Esophagus squamous epithelium (tissue), 5 donors: ENCODE measurements around the gene TTC27. TPM values are rescaled to one million over a fixed set of nuclear protein-coding genes. Genes with fewer than 3 reads are reported as not detected.

Experiments
- DNase-seq: peaks from one replicate; lab custom pipeline; 2025; lab: John Stamatoyannopoulos, UW
- H3K27ac ChIP-seq, 4 donors: fragments of 200-600 bp; sonication (generic); one replicate each; pipeline ENCODE4 v1.5.1; 2016 to 2019; ENCODE audit warnings: mild to moderate bottlenecking in 1 of 4
- H3K27me3 ChIP-seq, 4 donors: fragments of 200-600 bp; sonication (generic); 1 replicate in 3 of 4; 2 replicates in 1 of 4; pipeline versions ENCODE4 v1.5.1 to v1.6.0; 2017 to 2021; ENCODE audit warnings: antibody characterized with exemption in 1 of 4
- H3K36me3 ChIP-seq, 3 donors: fragments of 200-600 bp; sonication (generic); one replicate each; pipeline ENCODE4 v1.5.1; 2016 to 2019
- H3K4me1 ChIP-seq, 3 donors: fragments of 200-600 bp; sonication (generic); one replicate each; pipeline ENCODE4 v1.5.1; 2017 to 2019
- H3K4me3 ChIP-seq, 4 donors: fragments of 200-600 bp; sonication (generic); 1 replicate in 3 of 4; 2 replicates in 1 of 4; pipeline ENCODE4 v1.5.1; 2016 to 2019; ENCODE audit warnings: mild to moderate bottlenecking in 2 of 4, moderate library complexity in 1 of 4
- H3K9me3 ChIP-seq, 3 donors: fragments of 200-600 bp; sonication (generic); one replicate each; pipeline ENCODE4 v1.5.1; 2016 to 2019
- POLR2A ChIP-seq, 4 donors: fragments of 450-650 bp; IDR thresholded peaks; one replicate each; pipeline ENCODE4 v1.6.1; 2017; ENCODE audit warnings: antibody characterized with exemption in 4 of 4, mild to moderate bottlenecking in 4 of 4, moderate library complexity in 3 of 4
- WGBS, 2 donors: methylation state at CpG; one replicate each; pipeline ENCODE4 v1.1.5; 2018; 5-methylcytosine and 5-hydroxymethylcytosine counted together
- intact Hi-C: fragments of 100-400 bp; cut with DNase I; formaldehyde crosslinking; loops from one replicate; pipeline ENCODE4 v1.15.0; 2022
- total RNA-seq, 4 donors: library from RNA; depleted of rRNA; stranded (reverse); fragments of >200 nt; gene quantifications; one replicate each; pipeline ENCODE4 v1.1.0, GENCODE V29; 2016
- TF ChIP-seq, protein P1 (sequence below), 6 experiments: fragments of 450-650 bp in 4 of 6; fragments of 200-600 bp in 2 of 6; sonication (generic) in 2 of 6; IDR thresholded peaks; one replicate each; pipeline ENCODE4 v1.5.1; 2016 to 2019; ENCODE audit warnings: antibody characterized with exemption in 6 of 6, mild to moderate bottlenecking in 4 of 6, moderate library complexity in 4 of 6
- donor health status: DM: yes; HTN: yes; CAD: no.

TTC27 gene
- total RNA-seq, 4 donors from 2014 or later = 9.2 to 18.4 (median 16.6) TPM

GRCh38 chr2:32683520-32684086 is 55.8 kb downstream of the TTC27 start:
- TF ChIP-seq POLR2A (IDR thresholded peaks at IDR 0.05) = no peak
- TF ChIP-seq, protein P1, sequence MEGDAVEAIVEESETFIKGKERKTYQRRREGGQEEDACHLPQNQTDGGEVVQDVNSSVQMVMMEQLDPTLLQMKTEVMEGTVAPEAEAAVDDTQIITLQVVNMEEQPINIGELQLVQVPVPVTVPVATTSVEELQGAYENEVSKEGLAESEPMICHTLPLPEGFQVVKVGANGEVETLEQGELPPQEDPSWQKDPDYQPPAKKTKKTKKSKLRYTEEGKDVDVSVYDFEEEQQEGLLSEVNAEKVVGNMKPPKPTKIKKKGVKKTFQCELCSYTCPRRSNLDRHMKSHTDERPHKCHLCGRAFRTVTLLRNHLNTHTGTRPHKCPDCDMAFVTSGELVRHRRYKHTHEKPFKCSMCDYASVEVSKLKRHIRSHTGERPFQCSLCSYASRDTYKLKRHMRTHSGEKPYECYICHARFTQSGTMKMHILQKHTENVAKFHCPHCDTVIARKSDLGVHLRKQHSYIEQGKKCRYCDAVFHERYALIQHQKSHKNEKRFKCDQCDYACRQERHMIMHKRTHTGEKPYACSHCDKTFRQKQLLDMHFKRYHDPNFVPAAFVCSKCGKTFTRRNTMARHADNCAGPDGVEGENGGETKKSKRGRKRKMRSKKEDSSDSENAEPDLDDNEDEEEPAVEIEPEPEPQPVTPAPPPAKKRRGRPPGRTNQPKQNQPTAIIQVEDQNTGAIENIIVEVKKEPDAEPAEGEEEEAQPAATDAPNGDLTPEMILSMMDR (IDR thresholded peaks at IDR 0.05) = no peak
- Histone ChIP-seq H3K4me3 (no peak overlapping the region), H3K27ac (no peak overlapping the region), H3K4me1 (no peaks in the 10 kb centered on the region), H3K27me3 (no peaks in the 10 kb centered on the region), H3K9me3 (no peaks in the 10 kb centered on the region), H3K36me3 (peaks cover 0 to 50% (median 0%) of the 10 kb centered on the region in 3 donors)
- intact Hi-C loops = no loop called here
- DNase-seq = no peak
- 85 to 91% methylated on average over 4 to 5 of the region's 5 CpGs for WGBS, 2 donors

DNA sequence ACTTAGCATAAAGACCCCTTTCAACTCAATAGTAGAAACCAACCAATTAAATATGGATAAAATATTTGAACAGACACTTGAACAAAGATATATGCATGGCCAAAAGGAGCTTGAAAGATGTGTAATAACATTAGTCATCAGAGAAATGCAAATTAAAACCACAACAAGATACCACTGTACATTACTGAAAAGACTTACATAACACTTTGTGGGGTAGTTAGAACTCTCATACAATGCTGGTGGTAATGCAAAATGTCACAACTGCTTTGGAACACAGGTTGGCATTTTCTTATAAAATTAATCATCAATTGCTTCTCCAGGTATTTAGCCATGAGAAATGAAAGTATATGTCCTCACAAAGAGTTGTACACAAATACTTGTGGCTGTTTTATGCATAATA is 60.7 kb downstream of the TTC27 start:
- DNase-seq = no peak
- intact Hi-C loops = no loop called here
- H3K4me3 ChIP-seq = no peak overlapping the region

DNA sequence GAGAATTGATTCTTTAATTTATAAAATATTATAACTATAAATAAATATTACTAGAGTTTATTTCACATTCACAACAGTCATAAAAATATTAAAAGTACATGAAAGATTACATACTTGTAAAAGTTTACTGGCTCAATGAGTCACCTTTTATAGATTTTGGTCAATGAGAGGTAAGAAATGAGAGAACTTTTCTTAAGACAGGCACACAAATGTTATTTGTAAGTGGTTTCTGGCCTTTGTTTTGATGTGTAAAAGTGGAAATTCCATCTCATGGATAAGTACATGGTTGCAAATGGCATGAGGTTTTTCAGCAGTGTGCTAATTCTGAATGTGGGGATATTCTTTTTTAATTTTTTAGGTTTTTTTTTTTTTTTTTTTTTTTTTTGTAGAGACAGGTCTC is 63.8 kb downstream of the TTC27 start:
- Histone ChIP-seq H3K27me3 (no peaks in the 10 kb centered on the region), H3K4me1 (no peaks in the 10 kb centered on the region), H3K9me3 (no peaks in the 10 kb centered on the region), H3K27ac (no peak overlapping the region), H3K36me3 (peaks cover 0 to 4% (median 0%) of the 10 kb centered on the region in 3 donors), H3K4me3 (no peak overlapping the region)
- intact Hi-C loops = no loop called here
- DNase-seq = no peak
- TF ChIP-seq, protein P1 (IDR thresholded peaks at IDR 0.05) = no peak
- no peak for TF ChIP-seq POLR2A (IDR thresholded peaks at IDR 0.05)

More for the DNA sequence above, 60.7 kb downstream of the TTC27 start:
- TF ChIP-seq, protein P1 (IDR thresholded peaks at IDR 0.05) = no peak
- TF ChIP-seq POLR2A (IDR thresholded peaks at IDR 0.05) = no peak
- no peaks in the 10 kb centered on the region for H3K9me3 ChIP-seq
- peaks cover 0 to 21% (median 0%) of the 10 kb centered on the region in 3 donors for H3K36me3 ChIP-seq
- H3K27ac ChIP-seq = no peak overlapping the region
- no peaks in the 10 kb centered on the region for H3K4me1 ChIP-seq
- H3K27me3 ChIP-seq = no peaks in the 10 kb centered on the region

GRCh38 chr2:32696439-32696838 is 68.6 kb downstream of the TTC27 start:
- intact Hi-C loops = no loop called here
- no peak overlapping the region for H3K27ac ChIP-seq

GRCh38 chr2:32697156-32697555 is 69.3 kb downstream of the TTC27 start:
- Histone ChIP-seq H3K4me3 (no peak overlapping the region), H3K9me3 (no peaks in the 10 kb centered on the region), H3K4me1 (no peaks in the 10 kb centered on the region), H3K27me3 (no peaks in the 10 kb centered on the region), H3K27ac (no peak overlapping the region), H3K36me3 (peaks cover 0 to 9% (median 0%) of the 10 kb centered on the region in 3 donors)
- intact Hi-C loops = no loop called here
- no peak for TF ChIP-seq POLR2A (IDR thresholded peaks at IDR 0.05)
- TF ChIP-seq, protein P1 (IDR thresholded peaks at IDR 0.05) = no peak
- DNase-seq = no peak

More at GRCh38 chr2:32696439-32696838, 68.6 kb downstream of the TTC27 start:
- Histone ChIP-seq H3K4me1 (no peaks in the 10 kb centered on the region), H3K9me3 (no peaks in the 10 kb centered on the region), H3K4me3 (no peak overlapping the region), H3K36me3 (peaks cover 0 to 9% (median 0%) of the 10 kb centered on the region in 3 donors), H3K27me3 (no peaks in the 10 kb centered on the region)
- 62 to 92% methylated on average over 4 of the region's 4 CpGs for WGBS, 2 donors
- DNase-seq = no peak
- TF ChIP-seq POLR2A (IDR thresholded peaks at IDR 0.05) = no peak
- TF ChIP-seq, protein P1 (IDR thresholded peaks at IDR 0.05) = no peak
